ENCODE measurements around the gene PIP5KL1. TPM values are rescaled to one million over a fixed set of nuclear protein-coding genes. Genes with fewer than 3 reads are reported as not detected.

PIP5KL1 gene
- total and polyA plus RNA-seq, 2 donors (not counting 3 experiments of a cell fraction or from before 2014, with no cell fraction given), result 1.5 to 2.9 TPM

GRCh38 chr9:127953768-127954505 lies 23.4 kb upstream of the PIP5KL1 start:
- ChIA-PET CTCF (interaction anchor here (3.2 to 3.3 kb wide), 2 partner anchors 10 to 81 kb away, joined by 21 to 22 read pairs; no protein-coding TSS in a partner anchor), POLR2A (no interaction called here)
- no peaks in the 10 kb centered on the region for H3K27me3 ChIP-seq (ENCODE audit: control insufficient read depth in 2 of 2, insufficient read depth in 2 of 2, low read length in 2 of 2)
- no peaks in the 10 kb centered on the region for H3K9me3 ChIP-seq (replicated peaks; ENCODE audit: control insufficient read depth, insufficient read depth, low read length)
- H3K4me1 ChIP-seq (ENCODE audit: control insufficient read depth, extremely low read depth, insufficient read depth, low read length), result peaks cover 6% of the 10 kb centered on the region
- FAIRE-seq (no peak), DNase-seq (ENCODE audit: low read depth, low spot score) (no peak)
- dilution Hi-C loops (cut with MboI; ENCODE audit: extremely low pct_ligation_motif_present, low sequenced_read_pairs) (no loop called here), intact Hi-C loops (cut with micrococcal nuclease) (no loop called here)
- no peaks in the 10 kb centered on the region for H3K79me2 ChIP-seq (ENCODE audit: control insufficient read depth, insufficient read depth, low read length)
- no peaks in the 10 kb centered on the region for H3K9me1 ChIP-seq (replicated peaks; ENCODE audit: control insufficient read depth, extremely low read depth, insufficient read depth, low read length)
- H3K9ac ChIP-seq (replicated peaks; ENCODE audit: extremely low read depth, insufficient read depth, low read length), result no peak overlapping the region
- no peak for TF ChIP-seq GATA2 (IDR thresholded peaks at IDR 0.05; ENCODE audit: insufficient read depth, insufficient read length, low read depth, low read length)
- TF ChIP-seq EZH2 (IDR thresholded peaks at IDR 0.05; ENCODE audit: borderline replicate concordance, low read depth, low read length, severe bottlenecking), result no peak
- TF ChIP-seq, protein P1, sequence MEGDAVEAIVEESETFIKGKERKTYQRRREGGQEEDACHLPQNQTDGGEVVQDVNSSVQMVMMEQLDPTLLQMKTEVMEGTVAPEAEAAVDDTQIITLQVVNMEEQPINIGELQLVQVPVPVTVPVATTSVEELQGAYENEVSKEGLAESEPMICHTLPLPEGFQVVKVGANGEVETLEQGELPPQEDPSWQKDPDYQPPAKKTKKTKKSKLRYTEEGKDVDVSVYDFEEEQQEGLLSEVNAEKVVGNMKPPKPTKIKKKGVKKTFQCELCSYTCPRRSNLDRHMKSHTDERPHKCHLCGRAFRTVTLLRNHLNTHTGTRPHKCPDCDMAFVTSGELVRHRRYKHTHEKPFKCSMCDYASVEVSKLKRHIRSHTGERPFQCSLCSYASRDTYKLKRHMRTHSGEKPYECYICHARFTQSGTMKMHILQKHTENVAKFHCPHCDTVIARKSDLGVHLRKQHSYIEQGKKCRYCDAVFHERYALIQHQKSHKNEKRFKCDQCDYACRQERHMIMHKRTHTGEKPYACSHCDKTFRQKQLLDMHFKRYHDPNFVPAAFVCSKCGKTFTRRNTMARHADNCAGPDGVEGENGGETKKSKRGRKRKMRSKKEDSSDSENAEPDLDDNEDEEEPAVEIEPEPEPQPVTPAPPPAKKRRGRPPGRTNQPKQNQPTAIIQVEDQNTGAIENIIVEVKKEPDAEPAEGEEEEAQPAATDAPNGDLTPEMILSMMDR (IDR thresholded peaks at IDR 0.05; ENCODE audit: extremely low read depth in 1 of 2, insufficient read depth in 1 of 2, low read depth in 1 of 2, low read length in 2 of 2), result no peak
- no peak for TF ChIP-seq POLR2A (IDR thresholded peaks at IDR 0.05; ENCODE audit: low read depth, low read length)
- TF ChIP-seq JUN (IDR thresholded peaks at IDR 0.05; ENCODE audit: borderline replicate concordance, insufficient read depth, insufficient read length, low read depth), result no peak
- TF ChIP-seq MYC (IDR thresholded peaks at IDR 0.05; ENCODE audit: low read depth, low read length), result no peak
- no peak for TF ChIP-seq FOS (IDR thresholded peaks at IDR 0.05; ENCODE audit: borderline replicate concordance, insufficient read depth, low read length)
- TF ChIP-seq POLR2AphosphoS5 (IDR thresholded peaks at IDR 0.05; ENCODE audit: insufficient read depth, low read depth, low read length), result no peak
- no peak for TF ChIP-seq MAX (IDR thresholded peaks at IDR 0.05; ENCODE audit: insufficient read depth, insufficient read length)
- H3K27ac ChIP-seq (ENCODE audit: insufficient read depth, low read depth, low read length), result no peak overlapping the region
- no TSS peak for BruUV-seq (replicated peaks)
- H2AFZ ChIP-seq (ENCODE audit: low read depth, low read length), result no peak overlapping the region
- H3K4me2 ChIP-seq (ENCODE audit: insufficient read depth, low read length), result no peak overlapping the region
- no peak overlapping the region for H3K4me3 ChIP-seq (replicated peaks in 1 of 3; ENCODE audit: insufficient read depth in 1 of 3, low read depth in 1 of 3, low read length in 3 of 3)
- H4K20me1 ChIP-seq (replicated peaks; ENCODE audit: control insufficient read depth, extremely low read depth, insufficient read depth, low read length), result no peaks in the 10 kb centered on the region
- H3K36me3 ChIP-seq (ENCODE audit: control insufficient read depth in 2 of 2, extremely low read depth in 1 of 2, insufficient read depth in 2 of 2, low read length in 2 of 2), result no peaks in the 10 kb centered on the region

Data from endothelial cell of umbilical vein (primary cell).